Activated CD8-positive, alpha-beta T cell treated with anti-CD3 and anti-CD28 coated beads for 36 hours (primary cell): ENCODE results near the gene CDC34. TPM values are rescaled to one million over a fixed set of nuclear protein-coding genes. Genes with fewer than 3 reads are reported as not detected.

Experiments used
- ATAC-seq: fragments of 200-7000 bp; cut with Tn5 transposase; one replicate; pipeline ENCODE4 v1.10.0; 2021; ENCODE audit warnings: mild to moderate bottlenecking, moderate library complexity
- CTCF ChIA-PET: fragments of 350-600 bp; sonication (Branson Sonifier 250); formaldehyde crosslinking; loops from one replicate; lab custom pipeline; 2021; ENCODE audit warnings: antibody characterized with exemption; lab: Charles Lee
- POLR2A ChIA-PET: fragments of 350-600 bp; sonication (Branson Sonifier 250); formaldehyde crosslinking; loops from one replicate; lab custom pipeline; 2021; ENCODE audit warnings: antibody characterized with exemption; lab: Charles Lee
- DNase-seq: peaks from one replicate; pipeline ENCODE4 v3.0.0-alpha.2; 2020
- H3K27ac Mint-ChIP-seq: one replicate; pipeline ENCODE4 v1.8.0; 2021; ENCODE audit warnings: mild to moderate bottlenecking, mixed read lengths
- H3K27me3 Mint-ChIP-seq: one replicate; pipeline ENCODE4 v1.8.0; 2021; ENCODE audit warnings: mixed read lengths
- H3K36me3 Mint-ChIP-seq: one replicate; pipeline ENCODE4 v1.8.0; 2021; ENCODE audit warnings: low read depth, mixed read lengths
- H3K4me1 Mint-ChIP-seq: one replicate; pipeline ENCODE4 v1.8.0; 2021; ENCODE audit warnings: low read depth, mixed read lengths
- H3K4me3 Mint-ChIP-seq: one replicate; pipeline ENCODE4 v1.8.0; 2021; ENCODE audit warnings: mild to moderate bottlenecking, moderate library complexity, mixed read lengths
- H3K9me3 Mint-ChIP-seq: one replicate; pipeline ENCODE4 v1.8.0; 2021; ENCODE audit warnings: mixed read lengths
- CTCF ChIP-seq: fragments of 200-600 bp; IDR thresholded peaks from one replicate; pipeline ENCODE4 v1.8.0; 2022; ENCODE audit warnings: antibody characterized with exemption, mild to moderate bottlenecking
- intact Hi-C: fragments of 100-400 bp; cut with micrococcal nuclease; formaldehyde crosslinking; loops from one replicate; pipeline ENCODE4 v1.10.0; 2022
- total RNA-seq, 2 experiments: library from RNA; stranded (reverse); gene quantifications; one replicate each; pipeline ENCODE4 v1.2.3, GENCODE V29; 2021

The CDC34 gene
- total RNA-seq, 2 experiments from 2014 or later = 38.1 to 43.7 TPM

- Mint-ChIP-seq H3K9me3 (no peaks in the 10 kb centered on the region), H3K36me3 (no peaks in the 10 kb centered on the region), H3K4me3 (peak overlapping the region; percentile 81), H3K27ac (peak overlapping the region; percentile 88), H3K27me3 (peaks cover 1% of the 10 kb centered on the region), H3K4me1 (peaks cover 22% of the 10 kb centered on the region)
- TF ChIP-seq CTCF = no peak
- no peak for ATAC-seq
- CTCF ChIA-PET = interaction anchor here (1.0 to 4.0 kb wide), 4 partner anchors 10 to 24 kb away, joined by 3 to 45 read pairs (median 16); no protein-coding TSS in a partner anchor
- POLR2A ChIA-PET = interaction anchor here (0.6 to 2.2 kb wide), 6 partner anchors 9 to 265 kb away, joined by 3 to 9 read pairs (median 4); no protein-coding TSS in a partner anchor
- no peak for DNase-seq
- intact Hi-C loops = no loop called here
Measured at GRCh38 chr19:530134-531008, 1.2 kb upstream of the CDC34 start.

GRCh38 chr19:531009-531752 lies 379 bp upstream of the CDC34 start:
- intact Hi-C loops = no loop called here
- Mint-ChIP-seq H3K9me3 (no peaks in the 10 kb centered on the region), H3K27ac (peak overlapping the region; percentile 88), H3K36me3 (no peaks in the 10 kb centered on the region), H3K27me3 (no peaks in the 10 kb centered on the region), H3K4me1 (peaks cover 22% of the 10 kb centered on the region), H3K4me3 (peak overlapping the region; percentile 81)
- POLR2A ChIA-PET = interaction anchor here (0.5 to 2.6 kb wide), 8 partner anchors 10 to 498 kb away, joined by 3 to 20 read pairs (median 5); partner anchors contain the start of gene BSG
- CTCF ChIA-PET = interaction anchor here (1.0 to 4.0 kb wide), 11 partner anchors 11 to 103 kb away, joined by 3 to 45 read pairs (median 6); partner anchors contain the start of genes POLRMT and TPGS1
- ATAC-seq = peak; percentile 84
- no peak for TF ChIP-seq CTCF
- DNase-seq = peak; percentile 88

- DNase-seq = peak; percentile 62
- ChIA-PET POLR2A (interaction anchor here (0.5 to 2.6 kb wide), 6 partner anchors 10 to 1730 kb away, joined by 3 to 20 read pairs (median 4); partner anchors contain the start of gene BSG), CTCF (interaction anchor here (0.7 to 4.0 kb wide), 15 partner anchors 9 to 101 kb away, joined by 3 to 45 read pairs (median 4); partner anchors contain the start of genes BSG, POLRMT and TPGS1)
- no peaks in the 10 kb centered on the region for H3K27me3 Mint-ChIP-seq
- no peak for ATAC-seq
- H3K9me3 Mint-ChIP-seq = no peaks in the 10 kb centered on the region
- peak overlapping the region; percentile 89 for H3K27ac Mint-ChIP-seq
- H3K4me3 Mint-ChIP-seq = peak overlapping the region; percentile 87
- peaks cover 20% of the 10 kb centered on the region for H3K4me1 Mint-ChIP-seq
- H3K36me3 Mint-ChIP-seq = no peaks in the 10 kb centered on the region
- intact Hi-C loops = no loop called here
- TF ChIP-seq CTCF = peak; percentile 26
Measured at GRCh38 chr19:532561-533363, 1.2 kb downstream of the CDC34 start.

GRCh38 chr19:533364-534058 lies 2.0 kb downstream of the CDC34 start:
- no peak for TF ChIP-seq CTCF
- no peak overlapping the region for H3K27ac Mint-ChIP-seq
- no peaks in the 10 kb centered on the region for H3K27me3 Mint-ChIP-seq
- H3K4me1 Mint-ChIP-seq = peaks cover 20% of the 10 kb centered on the region
- ATAC-seq (no peak), DNase-seq (no peak)
- peak overlapping the region; percentile 87 for H3K4me3 Mint-ChIP-seq
- no peaks in the 10 kb centered on the region for H3K9me3 Mint-ChIP-seq
- CTCF ChIA-PET = interaction anchor here (0.7 to 4.0 kb wide), 7 partner anchors 8 to 100 kb away, joined by 3 to 45 read pairs (median 9); partner anchors contain the start of genes POLRMT and TPGS1
- H3K36me3 Mint-ChIP-seq = peaks cover 6% of the 10 kb centered on the region
- POLR2A ChIA-PET = interaction anchor here (0.9 to 2.6 kb wide), 5 partner anchors 9 to 38 kb away, joined by 3 to 20 read pairs (median 5); partner anchors contain the start of gene BSG
- intact Hi-C loops = no loop called here
